GM23338 (cell line): Measurements from ENCODE around the gene TMEM132D. TPM values are rescaled to one million over a fixed set of nuclear protein-coding genes. Genes with fewer than 3 reads are reported as not detected.

Experiments
- ATAC-seq: fragments of 200-7000 bp; cut with Tn5 transposase; 3 replicates; pipeline ENCODE4 v1.9.1; 2020
- DNase-seq: peaks from one replicate; pipeline ENCODE4 v3.0.0-alpha.2; 2015; ENCODE audit warnings: low spot score
- H2AFZ ChIP-seq: fragments of 200-600 bp; sonication (generic); 2 replicates; pipeline ENCODE4 v1.8.0; 2016; ENCODE audit warnings: antibody characterized with exemption, mild to moderate bottlenecking, moderate library complexity
- H3F3A ChIP-seq: fragments of 200-600 bp; sonication (generic); replicated peaks from 2 replicates; pipeline ENCODE4 v1.8.0; 2017; ENCODE audit warnings: antibody characterized with exemption, mixed run types, low read depth
- H3K27ac ChIP-seq: fragments of 200-600 bp; sonication (generic); 2 replicates; pipeline ENCODE4 v1.6.1; 2016; ENCODE audit warnings: low read depth
- H3K27me3 ChIP-seq: fragments of 200-600 bp; sonication (generic); 2 replicates; pipeline ENCODE4 v1.8.0; 2016; ENCODE audit warnings: mild to moderate bottlenecking, mixed run types, moderate library complexity; ENCODE audit not compliant: insufficient read depth
- H3K36me3 ChIP-seq: fragments of 200-600 bp; sonication (generic); 2 replicates; pipeline ENCODE4 v1.8.0; 2016; ENCODE audit warnings: mild to moderate bottlenecking; ENCODE audit not compliant: insufficient read depth
- H3K4me1 ChIP-seq: fragments of 200-600 bp; sonication (generic); 2 replicates; pipeline ENCODE4 v1.8.0; 2016; ENCODE audit warnings: mild to moderate bottlenecking, moderate library complexity; ENCODE audit not compliant: insufficient read depth
- H3K4me2 ChIP-seq: fragments of 200-600 bp; sonication (generic); 2 replicates; pipeline ENCODE4 v1.7.1; 2017; ENCODE audit warnings: mixed run types
- H3K4me3 ChIP-seq: fragments of 200-600 bp; sonication (generic); 2 replicates; pipeline ENCODE4 v1.6.1; 2016; ENCODE audit warnings: mixed run types
- H3K79me2 ChIP-seq: fragments of 200-600 bp; sonication (generic); replicated peaks from 2 replicates; pipeline ENCODE4 v1.8.0; 2017; ENCODE audit warnings: mild to moderate bottlenecking; ENCODE audit not compliant: insufficient read depth
- H3K9me2 ChIP-seq: fragments of 200-600 bp; sonication (generic); 2 replicates; pipeline ENCODE4 v1.8.0; 2017; ENCODE audit not compliant: insufficient read depth
- H4K20me1 ChIP-seq: fragments of 200-600 bp; sonication (generic); replicated peaks from 2 replicates; pipeline ENCODE4 v1.8.0; 2017; ENCODE audit warnings: mild to moderate bottlenecking; ENCODE audit not compliant: insufficient read depth
- H3K27ac Mint-ChIP-seq: 2 replicates; pipeline ENCODE4 v1.8.0; 2020; ENCODE audit warnings: inconsistent platforms, mild to moderate bottlenecking, moderate library complexity, mixed read lengths
- H3K27me3 Mint-ChIP-seq: 3 replicates; pipeline ENCODE4 v1.8.0; 2022; ENCODE audit warnings: low read depth, mild to moderate bottlenecking, moderate library complexity, mixed read lengths, inconsistent platforms; ENCODE audit not compliant: insufficient read depth, poor library complexity
- H3K36me3 Mint-ChIP-seq: 3 replicates; pipeline ENCODE4 v1.8.0; 2021; ENCODE audit warnings: low read depth, mild to moderate bottlenecking, inconsistent platforms, moderate library complexity, mixed read lengths
- H3K4me1 Mint-ChIP-seq: 3 replicates; pipeline ENCODE4 v1.8.0; 2020; ENCODE audit warnings: mild to moderate bottlenecking, inconsistent platforms, mixed read lengths
- H3K4me3 Mint-ChIP-seq: 3 replicates; pipeline ENCODE4 v1.8.0; 2021; ENCODE audit warnings: moderate library complexity, mild to moderate bottlenecking, inconsistent platforms, mixed read lengths
- H3K9me3 Mint-ChIP-seq: 3 replicates; pipeline ENCODE4 v1.8.0; 2020; ENCODE audit warnings: moderate library complexity, mild to moderate bottlenecking, inconsistent platforms, mixed read lengths
- CTCF ChIP-seq, 2 experiments: fragments of 200-600 bp in 1 of 2; sonication (generic) in 1 of 2; conservative IDR thresholded peaks; 2 replicates each; pipeline versions ENCODE4 v1.5.1 to v1.6.1; 2016 to 2017; ENCODE audit warnings: antibody characterized with exemption in 2 of 2, low read depth in 2 of 2, mild to moderate bottlenecking in 2 of 2, moderate library complexity in 1 of 2
- JUNB ChIP-seq: IDR thresholded peaks from one replicate; pipeline ENCODE4 v1.6.1; 2016; ENCODE audit warnings: antibody characterized with exemption; ENCODE audit not compliant: unreplicated experiment
- REST ChIP-seq: IDR thresholded peaks from one replicate; pipeline ENCODE4 v1.6.1; 2018; ENCODE audit warnings: antibody characterized with exemption; ENCODE audit not compliant: unreplicated experiment
- ZNF331 ChIP-seq: fragments of 250-450 bp; sonication (Bioruptor Pico); IDR thresholded peaks from 2 replicates; pipeline ENCODE4 v1.5.0; 2020; ENCODE audit warnings: low read depth, mild to moderate bottlenecking, moderate library complexity
- polyA plus RNA-seq: library from polyadenylated mRNA; unstranded; fragments of >200 nt; fragmentation: Nextera tagmentation; extraction: Ambion mirVana; gene quantifications from 2 replicates; pipeline ENCODE4 v1.2.1, GENCODE V29; 2016
- total RNA-seq: library from RNA; depleted of rRNA; stranded (reverse); fragments of >200 nt; shearing (Covaris generic); gene quantifications from 2 replicates; pipeline ENCODE4 v1.2.3, GENCODE V29; 2014

Gene TMEM132D
- total and polyA plus RNA-seq, 2 experiments from 2014 or later: 0.44 to 5.3 TPM

- Histone ChIP-seq H3K4me2 (no peak overlapping the region), H2AFZ (no peak overlapping the region), H4K20me1 (no peaks in the 10 kb centered on the region), H3K27ac (no peak overlapping the region), H3K79me2 (no peaks in the 10 kb centered on the region), H3K4me1 (no peaks in the 10 kb centered on the region), H3K4me3 (no peak overlapping the region), H3F3A (no peaks in the 10 kb centered on the region), H3K36me3 (no peaks in the 10 kb centered on the region), H3K27me3 (no peaks in the 10 kb centered on the region), H3K9me2 (no peaks in the 10 kb centered on the region)
- DNase-seq: peak; percentile 57
- Mint-ChIP-seq H3K4me1 (no peaks in the 10 kb centered on the region), H3K4me3 (no peak overlapping the region), H3K36me3 (peaks cover 39% of the 10 kb centered on the region), H3K27me3 (peaks cover 5% of the 10 kb centered on the region), H3K9me3 (peaks cover 89% of the 10 kb centered on the region), H3K27ac (no peak overlapping the region)
- ATAC-seq: no peak
- TF ChIP-seq ZNF331 (CRISPR knock-in tag): no peak
- peak in 1 of 2 experiments; percentile 17; a peak in 1 of 4 replicates for TF ChIP-seq CTCF (conservative IDR thresholded peaks at IDR 0.05; ENCODE audit: low read depth in 2 of 2)
These were observed 708.7 kb downstream of the TMEM132D start for GRCh38 chr12:129195081-129195480.

- H3K27ac ChIP-seq: no peak overlapping the region
- H3K27ac Mint-ChIP-seq: no peak overlapping the region
- DNase-seq (peak; percentile 55), ATAC-seq (no peak)
- no peaks in the 10 kb centered on the region for H4K20me1 ChIP-seq
- no peaks in the 10 kb centered on the region for H3K4me1 Mint-ChIP-seq
- H3K9me3 Mint-ChIP-seq: peaks cover 91% of the 10 kb centered on the region
- no peaks in the 10 kb centered on the region for H3K36me3 ChIP-seq
- no peak overlapping the region for H2AFZ ChIP-seq
- H3K4me3 ChIP-seq: no peak overlapping the region
- H3K4me2 ChIP-seq: no peak overlapping the region
- no peaks in the 10 kb centered on the region for H3K79me2 ChIP-seq
- no peaks in the 10 kb centered on the region for H3K4me1 ChIP-seq
- no peaks in the 10 kb centered on the region for H3K27me3 ChIP-seq
- H3K36me3 Mint-ChIP-seq: peaks cover 45% of the 10 kb centered on the region
- no peaks in the 10 kb centered on the region for H3F3A ChIP-seq
- TF ChIP-seq JUNB: no peak
- peak; percentile 71 to 93 for TF ChIP-seq CTCF (conservative IDR thresholded peaks at IDR 0.05; ENCODE audit: low read depth in 2 of 2)
- no peak overlapping the region for H3K4me3 Mint-ChIP-seq
- H3K27me3 Mint-ChIP-seq: peaks cover 10% of the 10 kb centered on the region
- H3K9me2 ChIP-seq: no peaks in the 10 kb centered on the region
These were observed 710.5 kb downstream of the TMEM132D start for GRCh38 chr12:129193263-129193871.

- H3K4me2 ChIP-seq: no peak overlapping the region
- no peak for TF ChIP-seq REST
- TF ChIP-seq ZNF331 (CRISPR knock-in tag): no peak
- peak; percentile 34 to 47 for TF ChIP-seq CTCF (conservative IDR thresholded peaks at IDR 0.05; ENCODE audit: low read depth in 2 of 2)
- no peak overlapping the region for H2AFZ ChIP-seq
- H3K4me3 ChIP-seq: no peak overlapping the region
- Mint-ChIP-seq H3K4me3 (no peak overlapping the region), H3K9me3 (peaks cover 92% of the 10 kb centered on the region), H3K4me1 (no peaks in the 10 kb centered on the region), H3K27ac (no peak overlapping the region), H3K27me3 (peaks cover 8% of the 10 kb centered on the region), H3K36me3 (peaks cover 40% of the 10 kb centered on the region)
- no peaks in the 10 kb centered on the region for H3F3A ChIP-seq
- no peaks in the 10 kb centered on the region for H3K36me3 ChIP-seq
- DNase-seq (peak; percentile 57), ATAC-seq (no peak)
- no peak overlapping the region for H3K27ac ChIP-seq
- H3K27me3 ChIP-seq: no peaks in the 10 kb centered on the region
- H3K9me2 ChIP-seq: no peaks in the 10 kb centered on the region
- H3K4me1 ChIP-seq: no peaks in the 10 kb centered on the region
- H4K20me1 ChIP-seq: no peaks in the 10 kb centered on the region
- no peaks in the 10 kb centered on the region for H3K79me2 ChIP-seq
These were observed 713.0 kb downstream of the TMEM132D start for GRCh38 chr12:129190827-129191226.
